Measurements from ENCODE around the gene E2F6. TPM values are rescaled to one million over a fixed set of nuclear protein-coding genes. Genes with fewer than 3 reads are reported as not detected.

Gene E2F6
- total RNA-seq, 1 experiment from 2014 or later: 21.8 TPM

GRCh38 chr2:11481426-11481788, 15.4 kb upstream of the E2F6 start:
- H3K9ac ChIP-seq (ENCODE audit: extremely low read depth, insufficient read length, low read length): no peak overlapping the region
- Mint-ChIP-seq H3K4me3 (peak overlapping the region; percentile 49 to 69), H3K27ac (no peak overlapping the region)

More at GRCh38 chr2:11481426-11481788, 15.4 kb upstream of the E2F6 start:
- Histone ChIP-seq H2AK5ac (ENCODE audit: insufficient read length, low read length) (no peak overlapping the region), H2AFZ (ENCODE audit: low read length) (no peak overlapping the region), H4K8ac (replicated peaks; ENCODE audit: insufficient read length, low read depth, low read length) (no peak overlapping the region), H3K18ac (ENCODE audit: insufficient read length, low read depth, low read length) (no peak overlapping the region), H2BK120ac (ENCODE audit: low read depth, low read length, poor library complexity, severe bottlenecking) (no peak overlapping the region), H2BK20ac (ENCODE audit: low read depth, low read length, poor library complexity, severe bottlenecking) (no peak overlapping the region), H4K5ac (ENCODE audit: insufficient read length, low read depth, low read length) (no peak overlapping the region), H2BK15ac (ENCODE audit: low read depth, low read length) (no peak overlapping the region), H3K27me3 (ENCODE audit: insufficient read depth, low read length) (no peaks in the 10 kb centered on the region; the same call in 1 of the 2 replicates), H4K20me1 (ENCODE audit: control insufficient read depth, insufficient read depth, insufficient read length) (peaks cover 3% of the 10 kb centered on the region), H3K14ac (ENCODE audit: insufficient read depth, low read length) (no peak overlapping the region), H3K79me1 (ENCODE audit: insufficient read depth, low read depth, low read length, poor library complexity, severe bottlenecking) (no peaks in the 10 kb centered on the region), H2BK5ac (ENCODE audit: insufficient read length, low read length) (no peak overlapping the region), H3K4me2 (ENCODE audit: insufficient read depth, insufficient read length, low read length) (no peak overlapping the region), H3T11ph (ENCODE audit: low read length) (no peak overlapping the region), H3K4me1 (ENCODE audit: insufficient read depth, low read length) (no peaks in the 10 kb centered on the region; the same call in 1 of the 2 replicates), H3K4ac (ENCODE audit: low read depth, low read length) (no peak overlapping the region), H3K23ac (ENCODE audit: insufficient read length, low read depth, low read length) (no peak overlapping the region), H2BK12ac (ENCODE audit: insufficient read length, low read depth, low read length) (no peak overlapping the region), H3K27ac (ENCODE audit: insufficient read length, low read depth, low read length) (no peak overlapping the region), H3K56ac (ENCODE audit: insufficient read length, low read depth, low read length) (no peak overlapping the region), H3K9me3 (ENCODE audit: control insufficient read depth, low read depth, low read length) (no peaks in the 10 kb centered on the region), H4K91ac (ENCODE audit: insufficient read length, low read depth, low read length) (no peak overlapping the region), H3K23me2 (ENCODE audit: insufficient read length, low read depth, low read length, poor library complexity, severe bottlenecking) (peaks cover 16% of the 10 kb centered on the region), H3K79me2 (ENCODE audit: insufficient read depth, low read length) (peaks cover 1% of the 10 kb centered on the region; the same call in 1 of the 2 replicates)
- Mint-ChIP-seq H3K9me3 (peaks cover 0 to 2% of the 10 kb centered on the region in 2 experiments; a peak in 2 of 5 replicates), H3K4me1 (peaks cover 5 to 21% of the 10 kb centered on the region in 2 experiments), H3K27me3 (ENCODE audit: low read depth) (peaks cover 25% of the 10 kb centered on the region), H3K36me3 (ENCODE audit: insufficient read depth in 1 of 3, low read depth in 3 of 3) (peaks cover 0 to 2% (median 2%) of the 10 kb centered on the region in 3 experiments; a peak in 5 of 7 replicates)
- no peak for TF ChIP-seq CTCF (conservative IDR thresholded peaks at IDR 0.05)
- no CpG with 5 or more reads among the region's 6 CpGs for WGBS (ENCODE audit: extremely low coverage, insufficient read length, low lambda C conversion rate)
- DNase-seq: no peak

Measured in H9 (cell line).